ENCODE measurements around the gene JAGN1.

GRCh38 chr3:9942934-9943690, 52.7 kb downstream of the JAGN1 start:
- TF ChIP-seq CTCF (IDR thresholded peaks at IDR 0.05; ENCODE audit: control extremely low read depth in 1 of 3, insufficient read depth in 1 of 3, low read depth in 1 of 3, low read length in 3 of 3) (no peak), POLR2A (IDR thresholded peaks at IDR 0.05; ENCODE audit: control extremely low read depth in 1 of 2, low read depth in 2 of 2, low read length in 2 of 2) (0 out of 3 replicates have a peak, but pooled peaks of 1 of the 2 experiments have one; percentile 2)
